HL-60 (cell line): ENCODE results near the gene ZNF462.

ENCODE experiments used
- DNase-seq, 2 experiments: peaks; one replicate each; pipeline ENCODE4 v3.0.0-alpha.2; 2010 to 2020; ENCODE audit warnings: low read depth in 1 of 2, low spot score in 1 of 2
- H3K27ac ChIP-seq: fragments of 250-450 bp; sonication (Bioruptor Pico); replicated peaks from 2 replicates; pipeline ENCODE4 v1.5.1; 2020; ENCODE audit warnings: mild to moderate bottlenecking, moderate library complexity
- H3K27me3 ChIP-seq: fragments of 250-450 bp; sonication (Bioruptor Pico); 2 replicates; pipeline ENCODE4 v1.5.1; 2021; ENCODE audit warnings: mild to moderate bottlenecking, moderate library complexity; ENCODE audit not compliant: insufficient read depth, poor library complexity, severe bottlenecking
- H3K4me3 ChIP-seq: replicated peaks from 2 replicates; pipeline ENCODE4 v1.5.1; 2011; ENCODE audit warnings: mild to moderate bottlenecking, control low read depth, low read length; ENCODE audit not compliant: insufficient read depth
- GABPA ChIP-seq: IDR thresholded peaks from 2 replicates; pipeline ENCODE4 v1.6.1; 2012; ENCODE audit warnings: low read depth
- POLR2AphosphoS5 ChIP-seq: IDR thresholded peaks from 2 replicates; pipeline ENCODE4 v1.6.1; 2012; ENCODE audit warnings: low read depth
- SPI1 ChIP-seq: IDR thresholded peaks from 2 replicates; pipeline ENCODE4 v1.6.1; 2012; ENCODE audit warnings: low read depth, mild to moderate bottlenecking, borderline replicate concordance
- TF ChIP-seq, protein P1 (sequence below): IDR thresholded peaks from one replicate; pipeline ENCODE4 v1.5.1; 2011; ENCODE audit warnings: low read length, control low read depth, inconsistent platforms; ENCODE audit not compliant: insufficient read depth
- TF ChIP-seq, protein P2 (sequence below): IDR thresholded peaks from 2 replicates; pipeline ENCODE4 v1.6.1; 2012; ENCODE audit warnings: low read depth; ENCODE audit not compliant: insufficient replicate concordance

The ZNF462 gene

DNA sequence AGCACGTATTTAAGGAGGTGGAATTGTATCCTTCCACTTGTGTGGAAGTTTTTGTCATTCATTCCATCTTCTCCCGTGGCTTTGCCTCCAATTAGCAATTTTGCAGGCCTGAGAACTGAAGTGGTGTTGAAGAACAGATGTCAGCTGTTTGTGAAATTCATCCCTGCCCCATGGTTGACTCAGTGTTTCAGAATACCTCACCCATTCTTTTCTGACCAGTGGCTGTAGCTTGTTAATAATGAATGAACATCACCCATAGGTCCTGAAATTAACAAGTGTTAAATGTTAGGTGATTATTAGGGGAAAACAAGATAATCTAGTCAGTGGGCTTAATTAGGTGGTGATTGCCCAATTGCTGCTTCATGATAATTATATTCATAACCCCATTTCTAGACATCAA lies 11.7 kb downstream of the ZNF462 start:
- TF ChIP-seq GABPA (no peak), SPI1 (no peak), POLR2AphosphoS5 (no peak)
- TF ChIP-seq, protein P1, sequence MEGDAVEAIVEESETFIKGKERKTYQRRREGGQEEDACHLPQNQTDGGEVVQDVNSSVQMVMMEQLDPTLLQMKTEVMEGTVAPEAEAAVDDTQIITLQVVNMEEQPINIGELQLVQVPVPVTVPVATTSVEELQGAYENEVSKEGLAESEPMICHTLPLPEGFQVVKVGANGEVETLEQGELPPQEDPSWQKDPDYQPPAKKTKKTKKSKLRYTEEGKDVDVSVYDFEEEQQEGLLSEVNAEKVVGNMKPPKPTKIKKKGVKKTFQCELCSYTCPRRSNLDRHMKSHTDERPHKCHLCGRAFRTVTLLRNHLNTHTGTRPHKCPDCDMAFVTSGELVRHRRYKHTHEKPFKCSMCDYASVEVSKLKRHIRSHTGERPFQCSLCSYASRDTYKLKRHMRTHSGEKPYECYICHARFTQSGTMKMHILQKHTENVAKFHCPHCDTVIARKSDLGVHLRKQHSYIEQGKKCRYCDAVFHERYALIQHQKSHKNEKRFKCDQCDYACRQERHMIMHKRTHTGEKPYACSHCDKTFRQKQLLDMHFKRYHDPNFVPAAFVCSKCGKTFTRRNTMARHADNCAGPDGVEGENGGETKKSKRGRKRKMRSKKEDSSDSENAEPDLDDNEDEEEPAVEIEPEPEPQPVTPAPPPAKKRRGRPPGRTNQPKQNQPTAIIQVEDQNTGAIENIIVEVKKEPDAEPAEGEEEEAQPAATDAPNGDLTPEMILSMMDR, result no peak
- TF ChIP-seq, protein P2, sequence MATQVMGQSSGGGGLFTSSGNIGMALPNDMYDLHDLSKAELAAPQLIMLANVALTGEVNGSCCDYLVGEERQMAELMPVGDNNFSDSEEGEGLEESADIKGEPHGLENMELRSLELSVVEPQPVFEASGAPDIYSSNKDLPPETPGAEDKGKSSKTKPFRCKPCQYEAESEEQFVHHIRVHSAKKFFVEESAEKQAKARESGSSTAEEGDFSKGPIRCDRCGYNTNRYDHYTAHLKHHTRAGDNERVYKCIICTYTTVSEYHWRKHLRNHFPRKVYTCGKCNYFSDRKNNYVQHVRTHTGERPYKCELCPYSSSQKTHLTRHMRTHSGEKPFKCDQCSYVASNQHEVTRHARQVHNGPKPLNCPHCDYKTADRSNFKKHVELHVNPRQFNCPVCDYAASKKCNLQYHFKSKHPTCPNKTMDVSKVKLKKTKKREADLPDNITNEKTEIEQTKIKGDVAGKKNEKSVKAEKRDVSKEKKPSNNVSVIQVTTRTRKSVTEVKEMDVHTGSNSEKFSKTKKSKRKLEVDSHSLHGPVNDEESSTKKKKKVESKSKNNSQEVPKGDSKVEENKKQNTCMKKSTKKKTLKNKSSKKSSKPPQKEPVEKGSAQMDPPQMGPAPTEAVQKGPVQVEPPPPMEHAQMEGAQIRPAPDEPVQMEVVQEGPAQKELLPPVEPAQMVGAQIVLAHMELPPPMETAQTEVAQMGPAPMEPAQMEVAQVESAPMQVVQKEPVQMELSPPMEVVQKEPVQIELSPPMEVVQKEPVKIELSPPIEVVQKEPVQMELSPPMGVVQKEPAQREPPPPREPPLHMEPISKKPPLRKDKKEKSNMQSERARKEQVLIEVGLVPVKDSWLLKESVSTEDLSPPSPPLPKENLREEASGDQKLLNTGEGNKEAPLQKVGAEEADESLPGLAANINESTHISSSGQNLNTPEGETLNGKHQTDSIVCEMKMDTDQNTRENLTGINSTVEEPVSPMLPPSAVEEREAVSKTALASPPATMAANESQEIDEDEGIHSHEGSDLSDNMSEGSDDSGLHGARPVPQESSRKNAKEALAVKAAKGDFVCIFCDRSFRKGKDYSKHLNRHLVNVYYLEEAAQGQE, result no peak
- no peak overlapping the region for H3K27ac ChIP-seq
- no peak for DNase-seq
- no peak overlapping the region for H3K4me3 ChIP-seq
- H3K27me3 ChIP-seq, result no peaks in the 10 kb centered on the region

DNA sequence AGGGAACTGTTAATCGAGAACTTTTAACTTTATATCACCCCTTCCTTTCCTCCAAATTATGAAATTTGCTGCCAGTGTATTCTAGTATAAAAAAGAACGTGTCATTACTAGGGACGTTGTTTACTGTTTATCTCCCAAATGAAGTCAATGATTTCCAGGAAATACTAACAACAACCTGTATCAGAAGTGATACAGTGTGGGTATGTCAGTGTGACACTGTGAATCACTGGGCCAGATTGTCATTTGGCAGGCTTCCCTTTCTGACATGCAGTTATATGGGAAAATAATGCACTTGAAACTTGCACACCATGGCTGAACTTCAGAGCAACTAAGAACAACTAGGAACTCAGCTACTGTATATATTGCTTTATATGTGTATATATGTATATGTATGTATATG lies 12.6 kb downstream of the ZNF462 start:
- no peak overlapping the region for H3K4me3 ChIP-seq
- TF ChIP-seq, protein P2, result no peak
- TF ChIP-seq SPI1, result no peak
- TF ChIP-seq, protein P1, result no peak
- no peak for TF ChIP-seq GABPA
- no peak for TF ChIP-seq POLR2AphosphoS5
- no peak for DNase-seq
- H3K27me3 ChIP-seq, result no peaks in the 10 kb centered on the region
- H3K27ac ChIP-seq, result no peak overlapping the region

DNA sequence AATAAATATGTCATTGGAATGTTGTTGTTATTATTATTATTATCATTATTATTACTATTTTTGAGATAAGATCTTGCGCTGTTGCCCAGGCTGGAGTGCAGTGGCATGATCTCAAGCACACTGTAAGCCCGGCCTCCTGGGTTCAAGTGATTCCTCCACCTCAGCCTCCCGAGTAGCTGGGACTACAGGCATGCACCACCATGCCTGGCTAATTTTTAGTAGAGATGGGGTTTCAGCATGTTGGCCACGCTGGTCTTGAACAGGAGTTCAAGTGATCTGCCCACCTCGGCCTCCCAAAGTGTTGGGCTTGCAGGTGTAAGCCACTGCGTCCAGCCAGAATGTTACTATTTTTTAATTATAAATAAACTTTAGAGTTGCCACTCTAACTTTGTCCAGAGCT lies 14.4 kb downstream of the ZNF462 start:
- no peak overlapping the region for H3K4me3 ChIP-seq
- H3K27me3 ChIP-seq, result no peaks in the 10 kb centered on the region
- H3K27ac ChIP-seq, result no peak overlapping the region
- TF ChIP-seq, protein P1, result no peak
- TF ChIP-seq, protein P2, result no peak
- TF ChIP-seq POLR2AphosphoS5, result no peak
- TF ChIP-seq GABPA, result no peak
- no peak for TF ChIP-seq SPI1
- DNase-seq, result no peak
